Measurements from ENCODE around the gene SH3PXD2A.

- TF ChIP-seq CTCF (IDR thresholded peaks at IDR 0.05) (no peak), POLR2A (IDR thresholded peaks at IDR 0.05) (no peak), EP300 (IDR thresholded peaks at IDR 0.05) (no peak)
Observed at GRCh38 chr10:103781329-103782061, 73.9 kb downstream of the SH3PXD2A start.
